ENCODE results near the gene HAPSTR1. TPM values are rescaled to one million over a fixed set of nuclear protein-coding genes. Genes with fewer than 3 reads are reported as not detected.
"Not testable (repeated sequence)": the region's sequence is repeated elsewhere in the genome, so short reads cannot be mapped to it uniquely, and the experiment has no call there.

Gene HAPSTR1
- total and polyA plus RNA-seq, 7 donors, result 12.6 to 47.6 (median 43.8) TPM

- Histone ChIP-seq H3K36me3 (no peaks in the 10 kb centered on the region), H3K4me1 (no peaks in the 10 kb centered on the region), H3K27ac (no peak overlapping the region), H3K27me3 (no peaks in the 10 kb centered on the region), H3K9me3 (no peaks in the 10 kb centered on the region), H3K4me3 (no peak overlapping the region)
- no peak for TF ChIP-seq EP300 (IDR thresholded peaks at IDR 0.05)
- no peak for TF ChIP-seq POLR2AphosphoS5 (IDR thresholded peaks at IDR 0.05)
- TF ChIP-seq CTCF (IDR thresholded peaks at IDR 0.05), result no peak
- TF ChIP-seq POLR2A (IDR thresholded peaks at IDR 0.05), result no peak
- intact Hi-C loops (cut with DNase I), result no loop called here
- no peak for DNase-seq
- 78 to 89% methylated on average over 11 of the region's 11 CpGs for WGBS, 2 donors
These were observed 14.2 kb upstream of the HAPSTR1 start for GRCh38 chr16:9077091-9077809.

- peak overlapping the region in 1 of 4 donors; percentile 40 for H3K27ac ChIP-seq
- H3K4me3 ChIP-seq; DNase-seq; H3K27me3 ChIP-seq; H3K4me1 ChIP-seq; intact Hi-C loops (cut with DNase I); H3K36me3 ChIP-seq; H3K9me3 ChIP-seq: not testable (repeated sequence)
- TF ChIP-seq EP300 (IDR thresholded peaks at IDR 0.05) (peak in 2 of 4 donors; percentile 35 to 62), POLR2AphosphoS5 (IDR thresholded peaks at IDR 0.05) (peak in 2 of 4 donors; percentile 39 to 76)
- WGBS, 2 donors, result 60 to 72% methylated on average over 8 of the region's 8 CpGs
These were observed 12.7 kb upstream of the HAPSTR1 start for GRCh38 chr16:9078467-9079429.

GRCh38 chr16:9079430-9079812, 12.0 kb upstream of the HAPSTR1 start:
- intact Hi-C loops (cut with DNase I), result no loop called here
- Histone ChIP-seq H3K27ac (no peak overlapping the region), H3K9me3 (no peaks in the 10 kb centered on the region), H3K4me1 (no peaks in the 10 kb centered on the region), H3K27me3 (no peaks in the 10 kb centered on the region), H3K36me3 (no peaks in the 10 kb centered on the region), H3K4me3 (no peak overlapping the region)
- 86 to 94% methylated on average over 4 of the region's 4 CpGs for whole genome bisulfite sequencing, 2 donors
- DNase-seq, result no peak
- TF ChIP-seq EP300 (IDR thresholded peaks at IDR 0.05) (no peak), POLR2AphosphoS5 (IDR thresholded peaks at IDR 0.05) (no peak), CTCF (IDR thresholded peaks at IDR 0.05) (no peak), POLR2A (IDR thresholded peaks at IDR 0.05) (no peak)

- Histone ChIP-seq H3K4me3 (no peak overlapping the region), H3K4me1 (no peaks in the 10 kb centered on the region), H3K9me3 (no peaks in the 10 kb centered on the region), H3K27me3 (no peaks in the 10 kb centered on the region), H3K36me3 (no peaks in the 10 kb centered on the region), H3K27ac (no peak overlapping the region)
- TF ChIP-seq POLR2A (IDR thresholded peaks at IDR 0.05) (no peak), POLR2AphosphoS5 (IDR thresholded peaks at IDR 0.05) (no peak), EP300 (IDR thresholded peaks at IDR 0.05) (no peak), CTCF (IDR thresholded peaks at IDR 0.05) (no peak)
- intact Hi-C loops (cut with DNase I), result no loop called here
- no peak for DNase-seq
- 78 to 90% methylated on average over 1 of the region's 1 CpG for WGBS, 2 donors
These were observed 10.3 kb upstream of the HAPSTR1 start for GRCh38 chr16:9081158-9081557.

- no peaks in the 10 kb centered on the region for H3K36me3 ChIP-seq
- TF ChIP-seq POLR2AphosphoS5 (IDR thresholded peaks at IDR 0.05) (no peak), CTCF (IDR thresholded peaks at IDR 0.05) (no peak), POLR2A (IDR thresholded peaks at IDR 0.05) (no peak), EP300 (IDR thresholded peaks at IDR 0.05) (no peak)
- H3K4me3 ChIP-seq, result no peak overlapping the region
- no peak overlapping the region for H3K27ac ChIP-seq
- no peaks in the 10 kb centered on the region for H3K27me3 ChIP-seq
- H3K9me3 ChIP-seq, result no peaks in the 10 kb centered on the region
- no peak for DNase-seq
- intact Hi-C loops (cut with DNase I), result no loop called here
- WGBS, 2 donors, result 68 to 82% methylated on average over 6 of the region's 6 CpGs
- H3K4me1 ChIP-seq, result no peaks in the 10 kb centered on the region
These were observed 9.6 kb upstream of the HAPSTR1 start for GRCh38 chr16:9081843-9082242.
